ENCODE results near the gene RGPD8.

RGPD8 gene

DNA sequence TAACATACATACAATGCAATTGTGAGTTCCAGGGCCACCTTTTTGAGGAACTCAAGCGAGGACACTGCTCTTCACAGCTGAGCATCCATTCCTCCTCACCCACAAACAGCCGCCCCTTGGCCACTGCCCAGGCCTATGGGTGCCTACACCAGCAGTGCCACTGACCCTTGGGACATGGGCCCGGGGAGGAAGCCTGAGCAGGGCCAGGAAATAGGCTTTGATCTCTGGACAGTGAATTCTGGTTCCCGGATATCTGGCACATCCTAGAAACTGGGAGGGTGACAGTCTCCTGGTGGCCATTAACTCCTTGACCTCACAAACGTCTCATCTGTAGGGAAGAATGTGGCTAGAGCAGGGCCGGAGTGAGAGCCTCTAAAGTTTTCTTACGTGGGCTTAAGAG, 43.0 kb upstream of the RGPD8 start:
- TF ChIP-seq, protein P1, sequence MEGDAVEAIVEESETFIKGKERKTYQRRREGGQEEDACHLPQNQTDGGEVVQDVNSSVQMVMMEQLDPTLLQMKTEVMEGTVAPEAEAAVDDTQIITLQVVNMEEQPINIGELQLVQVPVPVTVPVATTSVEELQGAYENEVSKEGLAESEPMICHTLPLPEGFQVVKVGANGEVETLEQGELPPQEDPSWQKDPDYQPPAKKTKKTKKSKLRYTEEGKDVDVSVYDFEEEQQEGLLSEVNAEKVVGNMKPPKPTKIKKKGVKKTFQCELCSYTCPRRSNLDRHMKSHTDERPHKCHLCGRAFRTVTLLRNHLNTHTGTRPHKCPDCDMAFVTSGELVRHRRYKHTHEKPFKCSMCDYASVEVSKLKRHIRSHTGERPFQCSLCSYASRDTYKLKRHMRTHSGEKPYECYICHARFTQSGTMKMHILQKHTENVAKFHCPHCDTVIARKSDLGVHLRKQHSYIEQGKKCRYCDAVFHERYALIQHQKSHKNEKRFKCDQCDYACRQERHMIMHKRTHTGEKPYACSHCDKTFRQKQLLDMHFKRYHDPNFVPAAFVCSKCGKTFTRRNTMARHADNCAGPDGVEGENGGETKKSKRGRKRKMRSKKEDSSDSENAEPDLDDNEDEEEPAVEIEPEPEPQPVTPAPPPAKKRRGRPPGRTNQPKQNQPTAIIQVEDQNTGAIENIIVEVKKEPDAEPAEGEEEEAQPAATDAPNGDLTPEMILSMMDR (IDR thresholded peaks at IDR 0.05) = no peak
- TF ChIP-seq ZFX (IDR thresholded peaks at IDR 0.05; ENCODE audit: borderline replicate concordance) = no peak
- H3K27ac ChIP-seq = no peak overlapping the region

GRCh38 chr2:112474844-112475486, 41.5 kb upstream of the RGPD8 start:
- TF ChIP-seq, protein P1 (IDR thresholded peaks at IDR 0.05) = no peak
- no peak for TF ChIP-seq ZFX (IDR thresholded peaks at IDR 0.05; ENCODE audit: borderline replicate concordance)
- H3K27ac ChIP-seq = no peak overlapping the region

DNA sequence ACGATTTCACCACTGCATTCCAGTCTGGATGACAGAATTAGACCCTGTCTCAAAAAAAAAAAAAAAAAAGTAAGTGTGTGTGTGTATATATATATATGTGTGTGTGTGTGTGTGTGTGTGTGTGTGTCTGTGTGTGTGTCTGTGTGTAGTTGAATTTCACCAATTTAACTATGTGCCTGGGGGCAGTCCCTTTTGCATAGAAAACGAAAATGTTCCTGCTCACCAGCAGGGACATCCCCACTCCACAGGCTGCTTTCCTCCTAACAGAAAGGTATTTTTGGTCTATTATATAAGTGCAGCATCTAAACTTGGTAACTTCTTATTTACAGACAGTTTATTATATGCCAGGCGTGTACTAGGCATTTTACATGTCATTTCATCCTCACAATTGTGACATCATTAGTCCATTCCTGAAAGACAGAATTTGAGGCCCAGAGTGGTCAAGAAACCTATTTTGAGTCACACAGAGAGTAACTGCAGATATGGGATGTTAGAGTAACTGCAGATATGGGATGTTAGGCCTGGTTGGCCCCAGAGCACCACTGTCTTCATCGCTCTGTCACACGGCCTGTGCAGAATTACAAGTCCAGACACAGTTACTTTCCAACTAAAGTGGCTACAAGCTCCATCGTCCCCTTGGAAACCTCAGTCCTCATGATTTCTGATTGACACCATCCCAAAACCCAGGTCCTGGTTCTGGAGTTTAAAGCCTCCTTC, 39.3 kb upstream of the RGPD8 start:
- TF ChIP-seq, protein P1 (IDR thresholded peaks at IDR 0.05) = no peak
- TF ChIP-seq ZFX (IDR thresholded peaks at IDR 0.05; ENCODE audit: borderline replicate concordance) = no peak
- H3K27ac ChIP-seq = no peak overlapping the region

DNA sequence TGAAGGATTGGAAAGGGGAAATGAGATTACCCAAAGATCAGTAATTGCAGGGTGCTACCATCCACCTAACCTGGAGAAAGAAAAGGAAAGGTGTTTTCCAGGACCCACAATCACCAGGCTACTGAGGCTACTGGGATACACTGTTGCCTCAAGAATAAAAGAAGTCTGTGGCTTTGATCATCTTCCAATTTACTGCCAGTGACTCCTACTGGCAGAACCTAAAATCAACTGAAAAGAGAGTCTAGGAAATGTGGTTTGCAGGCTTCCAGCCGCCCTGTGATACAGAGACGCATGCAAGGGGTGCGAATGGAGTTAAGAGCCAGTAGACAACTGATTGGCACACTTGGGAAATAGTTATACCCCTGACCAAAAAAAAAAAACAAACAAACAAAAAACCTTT, 31.9 kb upstream of the RGPD8 start:
- TF ChIP-seq, protein P1 (IDR thresholded peaks at IDR 0.05) = peak; percentile 23
- TF ChIP-seq ZFX (IDR thresholded peaks at IDR 0.05; ENCODE audit: borderline replicate concordance) = no peak
- H3K27ac ChIP-seq = no peak overlapping the region

GRCh38 chr2:112463256-112463655, 29.8 kb upstream of the RGPD8 start:
- H3K27ac ChIP-seq = no peak overlapping the region
- TF ChIP-seq, protein P1 (IDR thresholded peaks at IDR 0.05) = no peak
- TF ChIP-seq ZFX (IDR thresholded peaks at IDR 0.05; ENCODE audit: borderline replicate concordance) = no peak

DNA sequence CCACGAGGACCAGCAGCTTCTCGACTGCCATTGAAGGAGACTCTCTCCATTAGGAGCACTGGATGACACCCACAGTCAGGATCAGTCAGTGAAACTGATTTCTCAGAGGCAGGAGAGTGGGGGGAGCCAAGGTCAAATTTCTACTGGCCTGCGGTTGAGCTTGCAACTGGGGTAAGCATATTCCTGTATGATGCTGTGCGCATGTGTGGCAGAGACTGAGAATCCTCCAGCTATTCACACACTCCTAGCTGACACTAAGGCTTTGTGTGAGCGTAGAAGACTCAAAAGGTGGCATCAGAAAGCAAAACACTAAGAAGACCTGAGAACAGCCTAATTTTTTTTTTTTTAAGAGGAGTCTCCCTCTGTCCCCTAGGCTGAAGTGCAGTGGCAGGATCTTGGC, 28.7 kb upstream of the RGPD8 start:
- no peak overlapping the region for H3K27ac ChIP-seq
- no peak for TF ChIP-seq ZFX (IDR thresholded peaks at IDR 0.05; ENCODE audit: borderline replicate concordance)
- TF ChIP-seq, protein P1 (IDR thresholded peaks at IDR 0.05) = no peak

GRCh38 chr2:112459372-112459771, 25.9 kb upstream of the RGPD8 start:
- TF ChIP-seq, protein P1 (IDR thresholded peaks at IDR 0.05) = no peak
- no peak for TF ChIP-seq ZFX (IDR thresholded peaks at IDR 0.05; ENCODE audit: borderline replicate concordance)

More at GRCh38 chr2:112459372-112459771, 25.9 kb upstream of the RGPD8 start:
- no peak overlapping the region for H3K27ac ChIP-seq
